Endothelial cell of umbilical vein (primary cell): ENCODE measurements around the gene LONRF2. TPM values are rescaled to one million over a fixed set of nuclear protein-coding genes. Genes with fewer than 3 reads are reported as not detected.

Experiments used
- BruUV-seq: library from RNA; stranded (reverse); fragments of 400-500 nt; replicated peaks from 2 replicates; lab custom pipeline; 2021; lab: Mats Ljungman, UMichigan
- CTCF ChIA-PET: fragments of 300-600, 350-600 bp; sonication (Branson Sonifier 250); formaldehyde crosslinking; loops from one replicate; lab custom pipeline; 2021; ENCODE audit warnings: antibody characterized with exemption, inconsistent platforms; lab: Charles Lee
- POLR2A ChIA-PET: fragments of 300-600, 350-600 bp; sonication (Branson Sonifier 250); formaldehyde crosslinking; loops from one replicate; lab custom pipeline; 2021; ENCODE audit warnings: antibody characterized with exemption, inconsistent platforms; lab: Charles Lee
- DNase-seq: peaks from one replicate; pipeline ENCODE4 v3.0.0-alpha.2; 2011; ENCODE audit warnings: low read depth, low spot score
- FAIRE-seq: peaks from 2 replicates; lab custom pipeline; 2011; peaks lifted over from hg19 to GRCh38; lab: Jason Lieb, UNC
- H2AFZ ChIP-seq: 2 replicates; pipeline ENCODE4 v1.6.0; 2012; ENCODE audit warnings: low read depth, low read length, control low read depth, inconsistent platforms
- H3K27ac ChIP-seq: 2 replicates; pipeline ENCODE4 v1.5.1; 2011; ENCODE audit warnings: low read depth, mild to moderate bottlenecking, control low read depth, low read length, moderate library complexity; ENCODE audit not compliant: insufficient read depth
- H3K27me3 ChIP-seq, 2 experiments: 2 replicates each; pipeline versions ENCODE4 v1.6.0 to v1.6.1; 2011; ENCODE audit warnings: low read length in 2 of 2, mixed read lengths in 1 of 2; ENCODE audit not compliant: control insufficient read depth in 2 of 2, insufficient read depth in 2 of 2
- H3K36me3 ChIP-seq, 2 experiments: 2 replicates in 1 of 2; 3 replicates in 1 of 2; pipeline ENCODE4 v1.5.1; 2011; ENCODE audit warnings: low read length in 2 of 2, mild to moderate bottlenecking in 1 of 2, moderate library complexity in 1 of 2; ENCODE audit not compliant: control insufficient read depth in 2 of 2, insufficient read depth in 2 of 2; ENCODE audit errors: extremely low read depth in 1 of 2
- H3K4me1 ChIP-seq: 3 replicates; pipeline ENCODE4 v1.5.1; 2011; ENCODE audit warnings: mild to moderate bottlenecking, low read length; ENCODE audit not compliant: control insufficient read depth, insufficient read depth; ENCODE audit errors: extremely low read depth
- H3K4me2 ChIP-seq: 2 replicates; pipeline ENCODE4 v1.6.1; 2011; ENCODE audit warnings: low read length, control low read depth, mixed read lengths; ENCODE audit not compliant: insufficient read depth
- H3K4me3 ChIP-seq, 3 experiments: fragments of 200-600 bp in 1 of 3; sonication (generic), shearing (Covaris generic) in 1 of 3; replicated peaks in 1 of 3; 2 replicates each; pipeline ENCODE4 v1.5.1; 2011 to 2016; ENCODE audit warnings: control low read depth in 3 of 3, low read length in 3 of 3, mild to moderate bottlenecking in 2 of 3, inconsistent platforms in 1 of 3, low read depth in 1 of 3, moderate library complexity in 1 of 3; ENCODE audit not compliant: insufficient read depth in 1 of 3
- H3K79me2 ChIP-seq: 2 replicates; pipeline ENCODE4 v1.6.0; 2012; ENCODE audit warnings: low read length, inconsistent platforms; ENCODE audit not compliant: control insufficient read depth, insufficient read depth
- H3K9ac ChIP-seq: replicated peaks from 2 replicates; pipeline ENCODE3; 2011; ENCODE audit warnings: low read length, control low read depth; ENCODE audit not compliant: insufficient read depth; ENCODE audit errors: extremely low read depth
- H3K9me1 ChIP-seq: replicated peaks from 3 replicates; pipeline ENCODE4 v1.6.0; 2011; ENCODE audit warnings: mild to moderate bottlenecking, low read length; ENCODE audit not compliant: control insufficient read depth, insufficient read depth; ENCODE audit errors: extremely low read depth
- H3K9me3 ChIP-seq: replicated peaks from 2 replicates; pipeline ENCODE4 v1.5.1; 2012; ENCODE audit warnings: low read length, inconsistent platforms; ENCODE audit not compliant: control insufficient read depth, insufficient read depth
- H4K20me1 ChIP-seq: replicated peaks from 2 replicates; pipeline ENCODE3; 2011; ENCODE audit warnings: mild to moderate bottlenecking, low read length; ENCODE audit not compliant: control insufficient read depth, insufficient read depth; ENCODE audit errors: extremely low read depth
- EZH2 ChIP-seq: IDR thresholded peaks from 2 replicates; pipeline ENCODE4 v1.6.1; 2012; ENCODE audit warnings: borderline replicate concordance, low read depth, mild to moderate bottlenecking, moderate library complexity, low read length, inconsistent platforms; ENCODE audit not compliant: severe bottlenecking
- GATA2 ChIP-seq: IDR thresholded peaks from 2 replicates; pipeline ENCODE4 v1.7.0; 2011; ENCODE audit warnings: low read depth, mild to moderate bottlenecking, moderate library complexity, mixed read lengths, low read length; ENCODE audit not compliant: insufficient read length, insufficient read depth
- JUN ChIP-seq: IDR thresholded peaks from 2 replicates; pipeline ENCODE4 v1.6.1; 2011; ENCODE audit warnings: borderline replicate concordance, low read depth; ENCODE audit not compliant: insufficient read length, insufficient read depth
- POLR2A ChIP-seq: IDR thresholded peaks from 2 replicates; pipeline ENCODE4 v1.6.1; 2012; ENCODE audit warnings: low read depth, mild to moderate bottlenecking, control low read depth, low read length
- POLR2AphosphoS5 ChIP-seq: IDR thresholded peaks from 2 replicates; pipeline ENCODE4 v1.6.1; 2012; ENCODE audit warnings: low read depth, mild to moderate bottlenecking, control low read depth, low read length, moderate library complexity; ENCODE audit not compliant: insufficient read depth
- dilution Hi-C: fragments of 300-500 bp; cut with MboI; formaldehyde crosslinking; loops from one replicate; pipeline ENCODE4 v1.15.0; 2019; ENCODE audit warnings: low sequenced_read_pairs; ENCODE audit not compliant: extremely low pct_ligation_motif_present
- intact Hi-C: fragments of 100-400 bp; cut with micrococcal nuclease; formaldehyde crosslinking; loops from one replicate; pipeline ENCODE4 v1.10.0; 2022
- polyA plus RNA-seq, 4 experiments: library from polyadenylated mRNA; depleted of rRNA in 3 of 4; stranded (reverse) in 3 of 4; unstranded in 1 of 4; fragments of >200 nt; gene quantifications; 2 replicates each; pipeline versions ENCODE4 v1.2.1 to v1.2.3, GENCODE V29; 2011 to 2012; ENCODE audit warnings: missing spikeins in 1 of 4
- total RNA-seq: library from RNA; stranded (reverse); gene quantifications from 2 replicates; pipeline ENCODE4 v1.2.3, GENCODE V29; 2021
- TF ChIP-seq, protein P1 (sequence below), 2 donors: IDR thresholded peaks; 1 replicate in 1 of 2; 2 replicates in 1 of 2; pipeline ENCODE4 v1.5.1; 2011; ENCODE audit warnings: low read length in 2 of 2, mild to moderate bottlenecking in 2 of 2, moderate library complexity in 2 of 2, control low read depth in 1 of 2, inconsistent platforms in 1 of 2, low read depth in 1 of 2; ENCODE audit not compliant: insufficient read depth in 1 of 2; ENCODE audit errors: extremely low read depth in 1 of 2
- TF ChIP-seq, protein P2 (sequence below): IDR thresholded peaks from 2 replicates; pipeline ENCODE4 v1.6.1; 2011; ENCODE audit not compliant: insufficient read depth, insufficient read length

Gene LONRF2
- total and polyA plus RNA-seq, 2 donors (not counting 3 experiments of a cell fraction or from before 2014, with no cell fraction given), result 0.03 TPM; not detected in 1

DNA sequence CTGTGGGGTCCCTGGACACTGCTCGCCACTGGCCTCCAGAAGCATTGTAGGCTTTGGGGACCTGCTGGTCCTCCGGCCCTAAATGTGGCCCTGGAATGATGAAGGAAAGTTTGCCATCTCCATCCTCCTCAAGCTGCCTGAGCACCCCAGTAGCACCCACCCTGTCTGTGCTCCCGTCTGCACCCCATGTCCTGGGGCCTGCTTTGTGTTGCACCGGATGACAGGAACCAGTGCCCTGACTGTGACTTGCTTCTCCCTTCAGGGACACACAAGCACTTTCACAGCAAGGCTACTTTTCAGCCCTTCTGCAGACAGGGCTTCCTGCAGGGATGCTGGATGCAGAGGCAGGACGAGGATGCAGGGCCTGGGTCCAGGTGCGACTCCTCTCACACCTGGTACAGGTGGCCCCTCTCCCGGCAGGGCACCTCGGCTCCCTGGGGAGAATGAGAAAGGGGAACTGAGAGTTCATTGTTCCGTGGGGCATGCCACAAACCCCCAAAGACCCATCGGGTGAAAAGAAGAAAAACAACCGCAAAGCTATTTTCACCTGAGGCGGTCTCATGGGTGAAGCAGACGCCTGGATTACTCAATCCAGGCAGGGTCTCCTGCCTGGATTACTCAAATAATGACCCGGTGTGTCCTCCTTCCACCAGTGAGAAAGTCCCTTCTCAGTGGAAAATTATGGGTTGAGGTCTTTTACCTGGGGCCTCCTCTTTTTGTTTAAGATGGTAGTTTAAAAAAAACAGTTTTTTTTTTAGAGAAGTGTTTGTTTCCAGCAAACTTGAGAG, 74.9 kb downstream of the LONRF2 start:
- H3K4me2 ChIP-seq, result no peak overlapping the region
- H3K4me3 ChIP-seq, result no peak overlapping the region
- dilution Hi-C loops, result no loop called here
- no peaks in the 10 kb centered on the region for H3K27me3 ChIP-seq
- no peaks in the 10 kb centered on the region for H4K20me1 ChIP-seq
- no peaks in the 10 kb centered on the region for H3K9me1 ChIP-seq
- H3K4me1 ChIP-seq, result no peaks in the 10 kb centered on the region
- ChIA-PET POLR2A (no interaction called here), CTCF (interaction anchor here (0.5 to 5.2 kb wide), 10 partner anchors 12 to 689 kb away, joined by 3 to 109 read pairs (median 6); no protein-coding TSS in a partner anchor)
- TF ChIP-seq, protein P1, sequence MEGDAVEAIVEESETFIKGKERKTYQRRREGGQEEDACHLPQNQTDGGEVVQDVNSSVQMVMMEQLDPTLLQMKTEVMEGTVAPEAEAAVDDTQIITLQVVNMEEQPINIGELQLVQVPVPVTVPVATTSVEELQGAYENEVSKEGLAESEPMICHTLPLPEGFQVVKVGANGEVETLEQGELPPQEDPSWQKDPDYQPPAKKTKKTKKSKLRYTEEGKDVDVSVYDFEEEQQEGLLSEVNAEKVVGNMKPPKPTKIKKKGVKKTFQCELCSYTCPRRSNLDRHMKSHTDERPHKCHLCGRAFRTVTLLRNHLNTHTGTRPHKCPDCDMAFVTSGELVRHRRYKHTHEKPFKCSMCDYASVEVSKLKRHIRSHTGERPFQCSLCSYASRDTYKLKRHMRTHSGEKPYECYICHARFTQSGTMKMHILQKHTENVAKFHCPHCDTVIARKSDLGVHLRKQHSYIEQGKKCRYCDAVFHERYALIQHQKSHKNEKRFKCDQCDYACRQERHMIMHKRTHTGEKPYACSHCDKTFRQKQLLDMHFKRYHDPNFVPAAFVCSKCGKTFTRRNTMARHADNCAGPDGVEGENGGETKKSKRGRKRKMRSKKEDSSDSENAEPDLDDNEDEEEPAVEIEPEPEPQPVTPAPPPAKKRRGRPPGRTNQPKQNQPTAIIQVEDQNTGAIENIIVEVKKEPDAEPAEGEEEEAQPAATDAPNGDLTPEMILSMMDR (IDR thresholded peaks at IDR 0.05; ENCODE audit: extremely low read depth in 1 of 2, insufficient read depth in 1 of 2, low read depth in 1 of 2, low read length in 2 of 2), result no peak
- TF ChIP-seq, protein P2, sequence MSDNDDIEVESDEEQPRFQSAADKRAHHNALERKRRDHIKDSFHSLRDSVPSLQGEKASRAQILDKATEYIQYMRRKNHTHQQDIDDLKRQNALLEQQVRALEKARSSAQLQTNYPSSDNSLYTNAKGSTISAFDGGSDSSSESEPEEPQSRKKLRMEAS, result no peak
- no peak for TF ChIP-seq JUN
- TF ChIP-seq POLR2AphosphoS5, result no peak
- no peak for TF ChIP-seq EZH2
- no peak for TF ChIP-seq POLR2A
- no peak for TF ChIP-seq GATA2
- H3K27ac ChIP-seq, result no peak overlapping the region
- no peak overlapping the region for H3K9ac ChIP-seq
- H2AFZ ChIP-seq, result no peak overlapping the region
- intact Hi-C loops, result no loop called here
- no peaks in the 10 kb centered on the region for H3K36me3 ChIP-seq
- H3K79me2 ChIP-seq, result no peaks in the 10 kb centered on the region
- no peak for DNase-seq
- FAIRE-seq, result no peak
- BruUV-seq, result no TSS peak
- H3K9me3 ChIP-seq, result no peaks in the 10 kb centered on the region
